HG03565 (cell line): ENCODE measurements around the gene RPL27.
A peak's percentile ranks its signal among the peaks of the same experiment; 100 is the strongest.
"Not testable (repeated sequence)": the region's sequence is repeated elsewhere in the genome, so short reads cannot be mapped to it uniquely, and the experiment has no call there.

Source experiments
- ATAC-seq: cut with Tn5 transposase; IDR thresholded peaks from one replicate; pipeline ENCODE4 v1.9.1; 2021; ENCODE audit warnings: mild to moderate bottlenecking, moderate library complexity; ENCODE audit not compliant: unreplicated experiment

RPL27 gene

GRCh38 chr17:42997984-42998938 lies at the start of gene RPL27:
Gene RPL27, plus strand, starts transcription at chr17:42998419. Its CDS starts 332 bp downstream, at chr17:42998751.
- peak; percentile 83 for ATAC-seq

GRCh38 chr17:42950044-42950783 lies 48.0 kb upstream of the RPL27 start:
- no peak for ATAC-seq

- ATAC-seq: no peak
Observed at GRCh38 chr17:42953669-42954068, 44.5 kb upstream of the RPL27 start.

- peak; percentile 80 for ATAC-seq
Observed at GRCh38 chr17:42964161-42964932, 33.9 kb upstream of the RPL27 start, which contains the start of gene AARSD1. Gene AARSD1, minus strand, starts transcription at chr17:42964454. Its CDS starts 14 bp downstream, at chr17:42964440.

GRCh38 chr17:42967925-42968324 lies 30.3 kb upstream of the RPL27 start:
- ATAC-seq: no peak

- no peak for ATAC-seq
Observed at GRCh38 chr17:42969001-42969581, 29.1 kb upstream of the RPL27 start.

- ATAC-seq: no peak
Observed at GRCh38 chr17:42971589-42971988, 26.6 kb upstream of the RPL27 start.

- ATAC-seq: not testable (repeated sequence)
Observed at GRCh38 chr17:42973323-42973722, 24.9 kb upstream of the RPL27 start.

GRCh38 chr17:42975265-42975664 lies 23.0 kb upstream of the RPL27 start:
- no peak for ATAC-seq

GRCh38 chr17:42975701-42976100 lies 22.5 kb upstream of the RPL27 start:
- not testable (repeated sequence) for ATAC-seq

- peak; percentile 27 for ATAC-seq
Observed at GRCh38 chr17:42979511-42980273, 18.5 kb upstream of the RPL27 start, which contains the start of gene PTGES3L. Gene PTGES3L, minus strand, starts transcription at chr17:42980080. Its CDS starts 27 bp downstream, at chr17:42980053.

- ATAC-seq: peak; percentile 42
Observed at GRCh38 chr17:42980274-42980765, 17.9 kb upstream of the RPL27 start, which contains the start of gene RUNDC1. Gene RUNDC1, plus strand, starts transcription at chr17:42980565. Its CDS starts 12 bp downstream, at chr17:42980577.

- peak; percentile 29 for ATAC-seq
Observed at GRCh38 chr17:42980766-42981397, 17.3 kb upstream of the RPL27 start.

GRCh38 chr17:42982266-42982665 lies 16.0 kb upstream of the RPL27 start:
- ATAC-seq: no peak

GRCh38 chr17:42985225-42985624 lies 13.0 kb upstream of the RPL27 start:
- ATAC-seq: peak; percentile 40

- ATAC-seq: no peak
Observed at GRCh38 chr17:42989141-42989540, 9.1 kb upstream of the RPL27 start.

- ATAC-seq: no peak
Observed at GRCh38 chr17:42989726-42990652, 8.2 kb upstream of the RPL27 start.

GRCh38 chr17:42991471-42991870 lies 6.7 kb upstream of the RPL27 start:
- ATAC-seq: no peak
